ENCODE data around the gene UMODL1. TPM values are rescaled to one million over a fixed set of nuclear protein-coding genes. Genes with fewer than 3 reads are reported as not detected.

Gene UMODL1
- total and polyA plus RNA-seq, 2 of the 13 experiments (the other 11 are each of a cell fraction or from before 2014, with no cell fraction given), result not detected

DNA sequence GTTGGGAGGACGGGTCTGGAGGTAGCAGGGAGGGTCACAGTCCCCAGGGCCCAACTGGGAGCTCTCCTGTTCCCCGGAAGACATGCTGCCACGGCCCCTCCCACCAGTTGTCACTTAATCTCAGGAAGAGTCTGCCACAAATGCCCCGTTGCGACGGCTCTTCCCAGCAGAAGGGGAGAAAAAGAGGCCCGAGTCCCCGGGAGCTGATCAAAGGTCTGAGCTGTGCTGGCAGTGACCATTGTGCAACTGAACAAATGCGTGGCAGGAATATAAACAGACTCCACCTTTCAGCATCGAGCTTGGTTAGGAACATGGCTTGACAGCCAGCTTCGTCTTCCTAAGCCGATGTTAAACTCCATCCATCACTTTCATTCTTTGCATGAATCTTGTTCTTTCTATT is 33.2 kb upstream of the UMODL1 start (continued):
- TF ChIP-seq, protein P1, sequence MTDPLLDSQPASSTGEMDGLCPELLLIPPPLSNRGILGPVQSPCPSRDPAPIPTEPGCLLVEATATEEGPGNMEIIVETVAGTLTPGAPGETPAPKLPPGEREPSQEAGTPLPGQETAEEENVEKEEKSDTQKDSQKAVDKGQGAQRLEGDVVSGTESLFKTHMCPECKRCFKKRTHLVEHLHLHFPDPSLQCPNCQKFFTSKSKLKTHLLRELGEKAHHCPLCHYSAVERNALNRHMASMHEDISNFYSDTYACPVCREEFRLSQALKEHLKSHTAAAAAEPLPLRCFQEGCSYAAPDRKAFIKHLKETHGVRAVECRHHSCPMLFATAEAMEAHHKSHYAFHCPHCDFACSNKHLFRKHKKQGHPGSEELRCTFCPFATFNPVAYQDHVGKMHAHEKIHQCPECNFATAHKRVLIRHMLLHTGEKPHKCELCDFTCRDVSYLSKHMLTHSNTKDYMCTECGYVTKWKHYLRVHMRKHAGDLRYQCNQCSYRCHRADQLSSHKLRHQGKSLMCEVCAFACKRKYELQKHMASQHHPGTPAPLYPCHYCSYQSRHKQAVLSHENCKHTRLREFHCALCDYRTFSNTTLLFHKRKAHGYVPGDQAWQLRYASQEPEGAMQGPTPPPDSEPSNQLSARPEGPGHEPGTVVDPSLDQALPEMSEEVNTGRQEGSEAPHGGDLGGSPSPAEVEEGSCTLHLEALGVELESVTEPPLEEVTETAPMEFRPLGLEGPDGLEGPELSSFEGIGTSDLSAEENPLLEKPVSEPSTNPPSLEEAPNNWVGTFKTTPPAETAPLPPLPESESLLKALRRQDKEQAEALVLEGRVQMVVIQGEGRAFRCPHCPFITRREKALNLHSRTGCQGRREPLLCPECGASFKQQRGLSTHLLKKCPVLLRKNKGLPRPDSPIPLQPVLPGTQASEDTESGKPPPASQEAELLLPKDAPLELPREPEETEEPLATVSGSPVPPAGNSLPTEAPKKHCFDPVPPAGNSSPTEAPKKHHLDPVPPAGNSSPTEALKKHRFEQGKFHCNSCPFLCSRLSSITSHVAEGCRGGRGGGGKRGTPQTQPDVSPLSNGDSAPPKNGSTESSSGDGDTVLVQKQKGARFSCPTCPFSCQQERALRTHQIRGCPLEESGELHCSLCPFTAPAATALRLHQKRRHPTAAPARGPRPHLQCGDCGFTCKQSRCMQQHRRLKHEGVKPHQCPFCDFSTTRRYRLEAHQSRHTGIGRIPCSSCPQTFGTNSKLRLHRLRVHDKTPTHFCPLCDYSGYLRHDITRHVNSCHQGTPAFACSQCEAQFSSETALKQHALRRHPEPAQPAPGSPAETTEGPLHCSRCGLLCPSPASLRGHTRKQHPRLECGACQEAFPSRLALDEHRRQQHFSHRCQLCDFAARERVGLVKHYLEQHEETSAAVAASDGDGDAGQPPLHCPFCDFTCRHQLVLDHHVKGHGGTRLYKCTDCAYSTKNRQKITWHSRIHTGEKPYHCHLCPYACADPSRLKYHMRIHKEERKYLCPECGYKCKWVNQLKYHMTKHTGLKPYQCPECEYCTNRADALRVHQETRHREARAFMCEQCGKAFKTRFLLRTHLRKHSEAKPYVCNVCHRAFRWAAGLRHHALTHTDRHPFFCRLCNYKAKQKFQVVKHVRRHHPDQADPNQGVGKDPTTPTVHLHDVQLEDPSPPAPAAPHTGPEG (CRISPR knock-in tag; IDR thresholded peaks at IDR 0.05), result no peak
- TF ChIP-seq ZNF160 (CRISPR knock-in tag; IDR thresholded peaks at IDR 0.05) (no peak), CBX5 (CRISPR knock-in tag; IDR thresholded peaks at IDR 0.05; ENCODE audit: borderline replicate concordance) (peak; percentile 87; the same call in 1 of the 2 replicates), ZSCAN31 (CRISPR knock-in tag; IDR thresholded peaks at IDR 0.05; ENCODE audit: low read depth) (no peak), FOXK1 (CRISPR knock-in tag; IDR thresholded peaks at IDR 0.05; ENCODE audit: borderline replicate concordance, low read depth) (peak; percentile 78; the same call in 1 of the 2 replicates), ZFP90 (CRISPR knock-in tag; IDR thresholded peaks at IDR 0.05; ENCODE audit: borderline replicate concordance) (no peak), ATRX (CRISPR knock-in tag; IDR thresholded peaks at IDR 0.05; ENCODE audit: borderline replicate concordance) (no peak), ZBTB20 (CRISPR knock-in tag; IDR thresholded peaks at IDR 0.05; ENCODE audit: borderline replicate concordance, low read depth) (no peak), RBAK (CRISPR knock-in tag; IDR thresholded peaks at IDR 0.05) (no peak), ZNF274 (CRISPR knock-in tag; IDR thresholded peaks at IDR 0.05) (no peak), HIVEP1 (CRISPR knock-in tag; IDR thresholded peaks at IDR 0.05) (no peak), ZNF616 (CRISPR knock-in tag; IDR thresholded peaks at IDR 0.05; ENCODE audit: low read depth) (no peak), ELF4 (CRISPR knock-in tag; IDR thresholded peaks at IDR 0.05; ENCODE audit: borderline replicate concordance) (no peak), RORA (CRISPR knock-in tag; IDR thresholded peaks at IDR 0.05) (no peak)
- TF ChIP-seq, protein P2, sequence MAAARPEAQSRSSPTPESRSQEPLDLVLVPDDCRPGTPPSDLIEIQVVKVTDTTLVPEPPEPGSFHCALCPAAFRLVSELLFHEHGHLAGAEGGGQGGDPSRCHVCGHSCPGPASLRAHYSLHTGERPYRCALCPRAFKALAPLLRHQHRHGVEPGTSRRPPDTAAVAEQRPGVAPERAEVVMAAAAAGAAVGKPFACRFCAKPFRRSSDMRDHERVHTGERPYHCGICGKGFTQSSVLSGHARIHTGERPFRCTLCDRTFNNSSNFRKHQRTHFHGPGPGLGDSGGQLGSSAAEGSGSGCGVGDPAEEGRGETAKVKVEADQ (CRISPR knock-in tag; IDR thresholded peaks at IDR 0.05; ENCODE audit: borderline replicate concordance), result no peak
- TF ChIP-seq, protein P3, sequence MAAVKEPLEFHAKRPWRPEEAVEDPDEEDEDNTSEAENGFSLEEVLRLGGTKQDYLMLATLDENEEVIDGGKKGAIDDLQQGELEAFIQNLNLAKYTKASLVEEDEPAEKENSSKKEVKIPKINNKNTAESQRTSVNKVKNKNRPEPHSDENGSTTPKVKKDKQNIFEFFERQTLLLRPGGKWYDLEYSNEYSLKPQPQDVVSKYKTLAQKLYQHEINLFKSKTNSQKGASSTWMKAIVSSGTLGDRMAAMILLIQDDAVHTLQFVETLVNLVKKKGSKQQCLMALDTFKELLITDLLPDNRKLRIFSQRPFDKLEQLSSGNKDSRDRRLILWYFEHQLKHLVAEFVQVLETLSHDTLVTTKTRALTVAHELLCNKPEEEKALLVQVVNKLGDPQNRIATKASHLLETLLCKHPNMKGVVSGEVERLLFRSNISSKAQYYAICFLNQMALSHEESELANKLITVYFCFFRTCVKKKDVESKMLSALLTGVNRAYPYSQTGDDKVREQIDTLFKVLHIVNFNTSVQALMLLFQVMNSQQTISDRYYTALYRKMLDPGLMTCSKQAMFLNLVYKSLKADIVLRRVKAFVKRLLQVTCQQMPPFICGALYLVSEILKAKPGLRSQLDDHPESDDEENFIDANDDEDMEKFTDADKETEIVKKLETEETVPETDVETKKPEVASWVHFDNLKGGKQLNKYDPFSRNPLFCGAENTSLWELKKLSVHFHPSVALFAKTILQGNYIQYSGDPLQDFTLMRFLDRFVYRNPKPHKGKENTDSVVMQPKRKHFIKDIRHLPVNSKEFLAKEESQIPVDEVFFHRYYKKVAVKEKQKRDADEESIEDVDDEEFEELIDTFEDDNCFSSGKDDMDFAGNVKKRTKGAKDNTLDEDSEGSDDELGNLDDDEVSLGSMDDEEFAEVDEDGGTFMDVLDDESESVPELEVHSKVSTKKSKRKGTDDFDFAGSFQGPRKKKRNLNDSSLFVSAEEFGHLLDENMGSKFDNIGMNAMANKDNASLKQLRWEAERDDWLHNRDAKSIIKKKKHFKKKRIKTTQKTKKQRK (IDR thresholded peaks at IDR 0.05; ENCODE audit: low read length), result no peak
- TF ChIP-seq, protein P4, sequence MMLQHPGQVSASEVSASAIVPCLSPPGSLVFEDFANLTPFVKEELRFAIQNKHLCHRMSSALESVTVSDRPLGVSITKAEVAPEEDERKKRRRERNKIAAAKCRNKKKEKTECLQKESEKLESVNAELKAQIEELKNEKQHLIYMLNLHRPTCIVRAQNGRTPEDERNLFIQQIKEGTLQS (CRISPR knock-in tag; IDR thresholded peaks at IDR 0.05), result no peak
- TF ChIP-seq, protein P5, sequence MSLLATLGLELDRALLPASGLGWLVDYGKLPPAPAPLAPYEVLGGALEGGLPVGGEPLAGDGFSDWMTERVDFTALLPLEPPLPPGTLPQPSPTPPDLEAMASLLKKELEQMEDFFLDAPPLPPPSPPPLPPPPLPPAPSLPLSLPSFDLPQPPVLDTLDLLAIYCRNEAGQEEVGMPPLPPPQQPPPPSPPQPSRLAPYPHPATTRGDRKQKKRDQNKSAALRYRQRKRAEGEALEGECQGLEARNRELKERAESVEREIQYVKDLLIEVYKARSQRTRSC (CRISPR knock-in tag; IDR thresholded peaks at IDR 0.05; ENCODE audit: low read depth), result no peak
